ENCODE results near the gene CDK16.

DNA sequence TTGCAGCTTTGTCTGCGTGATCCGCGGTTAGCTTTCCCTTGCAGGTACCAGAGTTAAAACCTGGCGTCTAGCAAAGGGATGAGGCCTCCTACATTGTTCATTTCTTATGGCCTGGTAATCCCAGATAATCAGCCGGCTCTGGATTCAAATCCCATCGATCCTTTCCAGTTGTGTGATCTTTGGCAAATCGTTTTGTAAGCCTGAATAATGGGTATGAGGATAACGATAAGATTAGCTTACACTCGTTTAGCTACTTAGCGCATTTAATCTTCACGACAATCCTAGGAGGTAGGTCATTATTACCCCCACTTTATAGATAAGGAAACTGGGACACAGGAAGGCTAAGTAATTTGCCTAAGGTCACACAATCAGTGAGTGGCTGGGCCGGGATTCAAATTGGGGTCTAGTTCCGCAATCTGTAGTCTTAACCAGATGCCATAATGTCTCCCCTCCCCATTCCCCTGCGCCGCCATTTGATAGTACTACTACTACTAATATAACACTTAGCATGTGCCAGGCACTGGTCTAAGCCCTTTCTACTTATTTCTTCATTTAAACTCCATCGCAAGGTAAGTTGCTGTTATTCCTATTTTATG, 26.6 kb upstream of the CDK16 start:
- TF ChIP-seq TAF1 (IDR thresholded peaks at IDR 0.05; ENCODE audit: low read depth, low read length), result no peak
- TF ChIP-seq POLR2AphosphoS5 (IDR thresholded peaks at IDR 0.05; ENCODE audit: low read depth, low read length), result no peak
- TF ChIP-seq POLR2A (IDR thresholded peaks at IDR 0.05; ENCODE audit: low read depth, low read length), result no peak
- TF ChIP-seq POU2F2 (IDR thresholded peaks at IDR 0.05; ENCODE audit: low read depth, low read length), result no peak
